GM20000 (cell line): ENCODE measurements around the gene GAS2.

Experiments
- DNase-seq: peaks from one replicate; pipeline ENCODE4 v3.0.0; 2012; ENCODE audit warnings: low spot score
- CTCF ChIP-seq: IDR thresholded peaks from 2 replicates; pipeline ENCODE4 v1.5.1; 2012; ENCODE audit warnings: mild to moderate bottlenecking, control low read depth; ENCODE audit errors: extremely low read depth, missing control alignments

The GAS2 gene

DNA sequence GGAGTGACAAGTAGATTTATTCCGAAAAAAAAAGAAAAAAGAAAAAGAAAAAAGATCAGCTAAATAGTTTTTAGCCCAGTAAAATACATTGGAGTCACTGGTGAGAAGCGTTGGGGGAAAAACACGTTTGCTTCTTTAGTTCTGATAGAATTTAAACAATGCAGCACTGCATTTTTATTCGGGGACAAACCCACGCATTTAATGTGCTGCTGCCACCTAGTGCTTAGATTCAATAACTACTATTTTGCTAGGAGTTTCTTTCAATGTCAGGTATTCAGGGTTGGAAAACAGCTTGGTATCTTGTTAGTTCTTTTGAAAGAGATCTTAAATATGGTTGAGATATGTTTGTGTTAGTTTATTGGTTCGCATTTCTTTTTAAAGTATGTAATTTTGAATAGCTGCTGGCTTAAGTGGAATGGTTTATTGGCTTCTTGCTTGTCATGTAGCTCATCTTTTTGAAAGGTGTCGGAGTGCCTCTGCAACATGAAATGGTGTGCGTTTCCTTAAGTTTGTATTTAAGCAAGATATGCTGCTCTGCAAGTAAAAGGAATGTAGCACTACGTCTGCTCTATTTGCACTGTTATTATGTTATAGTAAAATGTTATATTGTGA, 121.2 kb downstream of the GAS2 start:
- DNase-seq, result peak; percentile 17
- TF ChIP-seq CTCF, result peak; percentile 45

DNA sequence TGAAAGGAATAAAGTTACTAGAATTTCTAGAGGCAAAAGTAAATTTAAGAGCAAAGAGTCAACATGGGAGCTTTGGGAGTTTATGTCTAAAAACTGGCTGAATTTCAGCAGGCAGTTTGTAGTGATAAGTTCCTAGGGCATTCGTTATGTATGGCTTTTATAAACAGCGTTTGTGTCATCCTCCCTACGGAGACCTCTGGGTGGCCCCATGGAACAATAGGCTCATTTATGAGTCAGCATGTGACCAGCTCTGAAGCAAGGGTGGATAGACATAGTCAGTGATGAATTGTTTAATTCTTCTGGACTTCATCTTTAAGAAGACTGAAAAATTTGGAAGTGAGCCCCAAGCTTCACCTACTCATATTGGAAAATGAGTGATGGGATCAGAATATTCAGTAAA, 126.1 kb downstream of the GAS2 start:
- no peak for TF ChIP-seq CTCF
- no peak for DNase-seq

- no peak for DNase-seq
Measured at GRCh38 chr11:22795914-22796313, 129.5 kb downstream of the GAS2 start.

GRCh38 chr11:22797047-22797446, 130.6 kb downstream of the GAS2 start:
- no peak for TF ChIP-seq CTCF
- no peak for DNase-seq

More at GRCh38 chr11:22795914-22796313, 129.5 kb downstream of the GAS2 start:
- no peak for TF ChIP-seq CTCF

GRCh38 chr11:22798901-22799300, 132.5 kb downstream of the GAS2 start:
- no peak for DNase-seq
- no peak for TF ChIP-seq CTCF

DNA sequence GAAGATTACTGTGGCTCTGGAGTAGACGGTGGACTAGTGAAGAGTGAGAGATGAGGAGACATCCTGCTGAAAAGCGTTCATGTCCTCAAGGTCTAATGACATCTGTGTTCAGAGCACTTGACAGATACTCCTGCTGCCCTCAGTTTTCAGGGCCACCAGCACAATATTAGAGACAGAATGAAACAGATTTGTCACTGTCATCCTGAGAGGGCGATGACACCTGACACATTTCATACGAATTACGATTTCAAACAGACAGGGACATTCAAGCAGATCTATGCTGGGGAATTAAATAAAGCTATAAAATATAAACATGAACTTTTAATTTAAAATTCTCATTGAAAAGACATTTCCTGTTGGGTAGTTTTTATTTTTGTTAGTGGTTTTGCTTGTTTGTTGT, 134.1 kb downstream of the GAS2 start:
- DNase-seq, result no peak
- TF ChIP-seq CTCF, result no peak

DNA sequence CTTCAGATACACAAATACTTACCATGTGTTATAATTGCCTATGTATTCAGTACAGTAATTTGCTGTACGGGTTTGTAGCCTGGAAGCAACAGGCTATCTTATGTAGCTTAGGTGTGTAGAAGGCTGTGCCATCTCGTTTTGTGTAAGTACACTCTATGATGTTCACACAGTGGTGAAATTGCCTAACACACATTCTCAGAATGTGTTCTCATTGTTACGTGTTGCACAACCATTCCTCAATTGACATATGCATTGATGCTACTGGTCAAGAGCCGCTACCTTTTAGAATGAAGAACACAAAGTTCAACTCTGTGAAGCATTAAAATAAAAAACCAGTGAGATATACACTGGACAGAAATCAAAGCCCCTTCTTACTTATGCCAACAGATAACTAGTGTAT, 136.4 kb downstream of the GAS2 start:
- TF ChIP-seq CTCF, result no peak
- DNase-seq, result no peak
